ENCODE data around the gene PTPRG.

The PTPRG gene

DNA sequence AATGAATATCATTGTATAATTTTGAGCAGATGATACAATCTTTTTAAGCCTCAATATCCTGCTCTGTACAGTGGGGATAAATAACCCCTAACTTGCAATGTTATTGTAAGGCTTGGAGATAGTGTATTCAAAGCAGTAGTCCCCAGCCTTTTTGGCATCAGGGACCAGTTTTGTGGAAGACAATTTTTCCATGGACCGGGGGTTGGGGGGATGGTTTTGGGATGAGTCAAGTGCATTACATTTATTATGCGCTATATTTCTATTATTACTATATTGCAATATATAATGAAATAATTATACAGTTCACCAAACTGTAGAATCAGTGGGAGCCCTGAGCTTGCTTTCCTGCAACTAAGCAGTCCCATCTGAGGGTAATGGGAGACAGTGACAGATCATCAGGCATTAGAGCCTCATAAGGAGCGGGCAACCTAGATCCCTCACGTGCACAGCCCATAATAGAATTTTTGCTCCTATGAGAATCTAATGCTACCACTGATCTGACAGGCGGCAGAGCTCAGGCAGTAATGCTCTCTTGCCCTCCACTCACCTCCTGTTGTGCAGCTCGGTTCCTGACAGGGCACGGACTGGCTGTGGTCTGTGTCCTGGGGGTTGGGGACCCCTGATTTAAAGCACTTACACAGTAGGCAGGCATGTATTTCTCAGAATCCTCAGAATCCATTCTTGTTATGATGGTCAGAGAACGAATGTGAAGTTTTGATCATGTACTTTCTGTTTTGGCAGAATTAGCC, 102.2 kb downstream of the PTPRG start:
- no peak for DNase-seq

DNA sequence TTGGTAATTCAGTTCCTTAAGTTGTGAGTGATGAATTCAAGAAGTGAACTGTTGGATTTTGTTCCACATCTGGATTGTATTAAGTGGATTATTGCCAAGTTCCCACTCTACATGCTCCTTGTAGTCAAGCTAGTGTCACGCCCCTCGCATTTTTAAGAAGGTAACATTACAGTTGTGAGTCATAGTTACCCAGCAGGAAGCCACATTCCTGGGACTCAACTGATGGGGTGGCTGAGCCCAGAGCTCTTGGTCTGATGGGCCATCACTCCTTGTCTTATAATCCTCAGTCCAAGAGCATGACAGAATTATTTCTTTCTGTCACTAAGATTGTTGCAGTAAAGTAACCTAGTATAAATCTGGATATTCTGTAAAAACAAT, 102.7 kb downstream of the PTPRG start:
- no peak for DNase-seq

DNA sequence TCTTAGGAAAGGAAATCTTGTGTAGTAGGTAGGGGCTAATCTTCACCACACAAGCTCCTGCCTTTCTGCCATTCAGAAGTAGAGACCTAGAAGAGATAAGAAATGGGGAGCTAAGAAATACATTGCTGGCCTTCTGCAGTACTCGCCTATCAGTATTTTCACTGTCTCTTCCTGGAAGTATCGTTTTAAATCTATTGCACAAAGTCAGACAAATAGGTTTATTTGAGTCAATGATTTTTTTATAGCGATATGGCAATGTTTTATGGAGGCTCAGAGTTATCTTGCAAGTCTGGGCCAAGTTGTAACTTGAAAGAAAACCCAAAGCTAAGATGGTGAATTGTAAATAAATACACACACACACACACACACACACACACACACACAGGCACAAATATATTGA, 103.8 kb downstream of the PTPRG start:
- DNase-seq: no peak

DNA sequence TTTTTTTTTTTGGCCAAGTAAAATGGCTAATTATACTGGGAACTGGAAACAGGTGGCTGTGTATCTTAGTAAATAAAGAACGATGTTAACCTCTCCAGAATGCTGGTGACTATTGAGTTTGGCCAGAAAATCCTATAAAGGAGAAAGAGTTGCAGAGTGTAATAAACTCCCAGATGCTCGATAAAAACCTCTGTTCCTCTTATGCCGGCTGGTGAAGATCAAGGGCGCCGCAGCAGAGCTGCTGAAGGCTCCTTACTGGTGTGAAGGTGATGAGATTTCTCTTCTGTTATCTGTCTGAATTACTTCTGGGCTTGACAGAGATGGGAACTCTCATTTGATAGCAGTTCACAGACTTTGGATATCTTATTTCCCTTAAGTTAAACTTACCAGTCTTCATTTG, 104.6 kb downstream of the PTPRG start:
- no peak for DNase-seq

DNA sequence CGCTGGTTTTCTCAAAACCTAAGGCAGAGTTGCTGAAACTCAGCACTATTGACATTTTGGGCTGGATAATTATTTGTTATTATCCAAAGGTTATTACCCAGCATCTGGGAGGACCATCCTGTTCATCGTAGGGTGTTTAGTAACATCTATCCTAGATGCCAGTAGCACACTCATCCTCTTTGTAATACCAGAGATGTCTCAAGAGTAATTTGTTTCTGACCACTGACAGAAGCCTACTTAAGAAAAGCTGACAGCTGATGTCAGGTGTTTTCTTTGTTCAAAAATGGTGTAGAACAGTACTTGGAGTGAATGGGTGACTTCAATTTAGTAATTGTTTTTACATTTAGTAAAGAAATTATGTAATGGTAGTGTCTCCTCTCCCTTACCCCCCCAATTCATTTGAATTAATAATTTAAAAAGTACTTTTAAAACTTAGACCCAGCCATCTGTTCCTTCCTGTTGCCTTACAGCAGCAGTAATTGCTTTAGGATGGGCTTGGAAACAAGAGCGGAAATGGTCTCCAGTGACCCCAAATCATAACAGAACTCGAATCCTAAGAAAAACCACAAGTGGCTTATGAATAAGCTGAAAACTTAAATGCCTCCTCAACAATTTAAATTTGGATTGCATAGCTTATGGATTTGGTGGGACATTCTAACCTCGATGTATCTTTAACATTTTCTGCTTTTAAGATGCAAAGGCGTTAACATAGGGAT, 105.4 kb downstream of the PTPRG start:
- DNase-seq: no peak

DNA sequence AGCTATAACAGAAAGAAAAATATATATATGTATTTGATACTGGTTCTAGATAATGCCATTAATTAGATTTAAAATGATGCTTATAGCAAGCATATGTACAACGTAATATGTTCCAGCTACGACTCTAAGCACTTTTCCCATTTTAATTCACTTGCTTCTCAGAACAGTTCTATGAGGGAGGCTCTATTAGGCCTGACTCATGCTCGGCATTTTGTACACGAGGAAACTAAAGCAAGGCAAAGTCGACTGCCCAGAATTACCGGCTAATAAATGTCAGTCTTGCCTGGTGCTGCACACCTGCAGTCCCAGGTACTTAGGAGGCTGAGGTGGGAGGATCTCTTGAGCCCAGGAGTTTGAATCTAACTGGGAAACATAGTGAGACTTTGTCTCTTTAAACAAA, 106.0 kb downstream of the PTPRG start:
- no peak for DNase-seq

DNA sequence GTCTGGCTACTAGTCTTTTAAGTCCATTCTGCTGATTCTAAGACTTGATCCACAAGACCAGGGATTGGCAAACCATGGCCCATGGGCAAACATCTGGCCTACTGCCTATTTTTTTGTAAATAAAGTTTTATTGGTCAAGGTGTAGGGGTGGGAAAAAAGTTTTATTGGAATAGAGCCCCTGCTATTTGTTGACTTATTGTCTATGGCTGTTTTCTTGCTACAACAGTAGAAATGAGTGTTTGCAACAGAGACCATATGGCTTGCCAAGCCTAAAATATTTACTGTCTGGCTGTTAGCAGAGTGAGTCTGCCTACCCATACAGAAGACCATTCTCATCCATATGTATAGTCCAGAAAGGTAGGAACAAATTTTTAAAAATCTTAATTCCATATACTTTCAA, 106.4 kb downstream of the PTPRG start:
- no peak for DNase-seq

DNA sequence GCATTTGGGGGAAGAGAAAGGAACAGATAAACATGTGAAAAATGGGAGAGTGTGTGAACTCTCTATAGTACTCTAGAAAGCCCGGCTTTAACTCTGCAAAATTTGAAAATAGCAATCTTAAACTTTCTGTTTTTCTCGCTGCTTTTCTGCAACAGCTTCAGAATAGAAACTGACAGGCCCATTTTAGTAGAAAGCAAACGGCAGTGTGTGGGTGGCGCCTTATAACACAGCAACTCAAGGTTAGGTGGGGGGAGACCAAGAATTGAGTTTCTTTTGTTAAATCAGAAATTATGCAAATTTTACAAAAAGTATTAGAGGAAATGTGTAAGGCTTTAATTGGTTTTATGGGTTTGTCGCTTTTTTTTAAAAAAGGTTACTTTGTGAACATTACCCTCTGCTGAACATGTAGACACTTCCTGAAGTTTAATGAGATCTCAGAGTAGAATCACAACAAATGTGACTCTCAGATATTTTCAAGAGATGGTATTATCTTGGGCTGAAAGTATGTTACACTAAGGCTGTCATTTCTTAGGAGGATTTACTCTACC, 107.0 kb downstream of the PTPRG start:
- no peak for DNase-seq

DNA sequence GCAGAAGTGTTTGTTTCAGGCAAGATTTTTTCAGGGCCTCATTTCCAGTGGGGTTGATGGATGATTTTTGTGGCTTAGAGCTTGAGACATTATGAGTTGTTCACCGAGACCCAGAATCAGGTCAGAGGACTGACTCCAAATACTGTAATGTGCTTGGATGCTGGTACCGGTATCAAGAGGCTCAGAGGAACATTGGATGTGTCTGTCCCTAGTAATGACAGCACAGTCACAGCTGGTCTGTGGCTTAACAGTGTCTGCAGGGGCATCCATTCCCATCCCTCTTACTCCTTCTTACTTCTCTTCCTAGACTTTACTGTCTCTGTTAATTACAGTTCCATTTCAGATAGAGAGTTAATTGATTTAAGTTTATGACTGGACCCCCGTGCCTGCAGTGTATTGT, 107.8 kb downstream of the PTPRG start:
- DNase-seq: no peak

DNA sequence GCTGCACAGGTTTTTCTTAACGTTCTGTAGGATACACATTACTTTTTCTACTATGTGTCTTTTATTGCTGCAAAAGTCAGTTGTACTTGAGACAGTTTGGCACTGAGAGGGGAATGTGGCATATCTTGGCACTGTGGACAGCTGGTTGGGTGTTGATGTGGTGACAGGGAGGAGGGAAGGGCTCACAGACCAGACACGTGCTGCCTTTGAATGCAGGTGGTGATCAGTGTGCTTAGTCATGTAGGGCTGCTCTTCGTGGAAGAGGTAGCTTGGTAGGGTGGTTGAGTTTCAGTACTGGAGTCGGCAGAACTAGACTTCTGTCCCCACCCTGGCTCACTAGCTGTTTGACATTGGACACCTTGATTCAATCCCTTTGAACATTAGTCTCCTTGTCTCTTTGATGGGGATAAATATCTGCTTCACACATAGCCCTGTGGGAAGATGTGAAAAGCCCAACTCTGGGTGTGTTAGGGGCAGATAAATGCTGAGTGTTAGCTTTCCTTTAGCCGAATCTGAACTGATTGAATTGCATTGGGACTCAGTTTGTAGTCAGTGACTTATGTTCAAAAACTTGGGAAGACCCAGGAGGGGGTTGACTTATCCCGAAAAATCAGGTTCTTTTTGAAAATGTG, 108.4 kb downstream of the PTPRG start:
- no peak for DNase-seq

DNA sequence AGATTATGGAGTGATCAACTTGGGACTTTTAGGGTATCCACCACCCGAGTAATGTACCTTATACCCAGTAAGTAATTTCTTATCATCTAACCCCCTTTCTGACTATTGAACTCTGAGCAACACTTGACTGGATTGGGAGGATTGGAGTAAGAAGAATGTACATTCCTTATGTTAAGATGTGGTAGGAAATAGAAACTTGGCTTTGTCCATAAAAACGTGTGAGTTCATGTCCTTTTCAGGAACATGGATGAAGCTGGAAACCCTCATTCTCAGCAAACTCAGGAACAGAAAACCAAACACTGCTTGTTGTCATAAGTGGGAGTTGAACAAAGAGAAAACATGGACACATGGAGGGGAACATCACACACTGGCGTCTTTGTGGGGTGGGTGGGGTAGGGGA, 112.3 kb downstream of the PTPRG start:
- no peak for DNase-seq

DNA sequence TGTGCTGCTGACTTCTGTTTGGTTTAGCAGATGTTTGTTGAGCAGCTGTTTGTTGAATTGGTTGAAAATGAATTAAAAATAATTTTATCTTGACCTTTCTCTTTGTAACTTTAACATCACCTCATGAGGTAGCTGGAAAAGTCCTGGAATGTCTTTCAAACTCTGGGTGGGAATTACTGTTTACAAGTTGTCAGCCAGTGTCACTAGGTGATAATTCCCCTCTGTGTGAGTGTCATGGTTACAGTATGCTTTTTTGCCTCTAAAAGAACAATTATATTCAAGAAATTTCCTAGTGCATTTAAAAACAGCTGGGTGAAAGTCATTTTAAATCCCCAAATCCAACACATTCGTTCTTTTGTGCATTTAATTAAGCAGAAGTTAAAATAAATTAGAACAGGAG, 113.2 kb downstream of the PTPRG start:
- no peak for DNase-seq

DNA sequence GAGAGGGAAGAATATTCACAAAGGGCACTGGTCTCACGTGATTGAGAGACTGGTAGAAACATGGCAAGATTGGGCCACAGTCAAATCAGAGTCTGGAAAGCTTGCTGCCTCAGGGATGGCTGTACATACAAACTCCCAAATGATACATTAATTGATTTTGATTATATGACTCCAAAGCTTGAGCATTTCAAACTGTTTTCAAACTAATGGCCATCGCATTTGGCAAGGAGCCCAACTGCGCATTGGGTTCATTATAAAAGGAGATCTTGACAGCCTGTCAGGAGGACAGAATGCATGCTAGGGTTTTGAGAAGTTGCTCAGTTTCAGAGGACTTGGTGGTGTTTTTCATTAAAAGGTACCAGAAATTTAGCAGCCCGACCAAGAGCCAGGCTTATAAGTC, 117.7 kb downstream of the PTPRG start:
- no peak for DNase-seq

DNA sequence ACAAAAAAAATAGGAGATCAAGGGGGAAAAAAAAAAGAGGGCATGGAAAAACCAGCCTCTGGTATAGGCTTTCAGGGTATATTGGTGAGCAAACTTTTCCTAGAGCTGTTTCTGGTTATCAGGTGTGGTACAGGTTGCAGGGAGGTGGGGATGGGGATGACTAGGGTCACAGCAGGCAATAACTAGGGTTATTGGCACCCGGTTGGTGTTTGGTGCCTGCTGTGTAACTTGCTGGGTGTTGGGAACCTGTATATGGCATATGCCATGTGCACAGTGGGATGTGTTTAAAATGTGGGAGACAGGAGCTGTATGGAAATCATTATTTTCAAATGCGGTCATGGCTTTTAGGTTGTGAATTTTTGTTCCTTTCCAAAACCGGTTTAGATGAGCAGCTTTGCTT, 119.2 kb downstream of the PTPRG start:
- DNase-seq: no peak

DNA sequence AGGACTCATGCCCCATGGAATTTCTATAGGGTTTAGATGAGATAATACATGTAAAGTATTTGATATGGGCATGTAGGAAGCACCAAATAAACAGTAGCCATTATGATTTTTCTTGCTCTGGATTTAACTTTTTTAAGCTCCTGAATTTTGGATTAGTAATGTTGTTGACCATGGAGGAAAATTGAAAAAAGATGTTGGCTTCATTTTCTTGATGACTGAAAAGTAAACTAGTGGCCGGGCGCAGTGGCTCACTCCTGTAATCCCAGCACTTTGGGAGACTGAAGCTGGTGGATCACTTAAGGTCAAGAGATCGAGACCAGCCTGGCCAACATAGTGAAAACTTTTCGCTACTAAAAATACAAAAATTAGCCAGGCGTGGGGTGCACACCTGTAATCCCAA, 120.3 kb downstream of the PTPRG start:
- DNase-seq: no peak

DNA sequence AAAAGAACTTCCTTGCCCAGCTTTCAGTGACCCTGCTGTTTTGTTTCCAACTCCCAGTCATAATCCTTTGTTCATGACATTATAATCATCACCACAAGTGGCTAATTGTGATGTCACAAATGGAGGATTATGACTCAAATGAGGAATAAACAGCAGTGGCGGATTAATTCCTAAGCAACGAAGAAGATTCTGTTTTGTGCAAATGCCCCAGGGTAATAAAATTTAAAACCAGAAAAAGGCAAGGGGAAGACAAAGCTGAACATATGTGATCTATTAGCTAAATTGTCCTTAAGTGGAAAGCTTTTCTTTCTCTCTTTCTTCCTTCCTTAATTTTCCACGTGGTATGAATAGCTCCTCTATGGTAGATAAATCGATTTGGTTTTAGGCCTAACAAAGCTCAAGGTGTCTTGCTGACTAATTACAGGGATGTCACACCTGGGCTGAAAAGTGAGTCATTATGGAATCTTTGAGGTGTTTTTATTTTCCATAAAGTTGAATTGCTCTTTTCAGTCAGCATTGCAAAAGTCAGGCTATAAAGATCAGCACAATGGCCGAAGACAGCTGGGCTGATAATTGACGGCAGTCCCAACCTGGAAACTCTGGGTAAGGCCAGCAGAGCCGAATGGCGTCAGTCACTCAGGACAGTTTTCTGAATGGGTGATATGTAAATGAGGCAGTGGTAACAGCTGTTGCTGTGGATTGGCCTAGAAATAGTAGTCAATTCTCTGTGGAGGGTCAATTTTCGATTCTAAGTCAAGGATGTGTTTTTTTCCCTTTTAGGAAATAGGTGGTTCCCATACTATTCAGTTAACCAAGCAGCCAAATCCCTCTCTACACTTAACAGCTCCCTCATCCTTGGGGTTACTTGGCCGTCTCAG, 121.5 kb downstream of the PTPRG start:
- DNase-seq: peak; percentile 46

DNA sequence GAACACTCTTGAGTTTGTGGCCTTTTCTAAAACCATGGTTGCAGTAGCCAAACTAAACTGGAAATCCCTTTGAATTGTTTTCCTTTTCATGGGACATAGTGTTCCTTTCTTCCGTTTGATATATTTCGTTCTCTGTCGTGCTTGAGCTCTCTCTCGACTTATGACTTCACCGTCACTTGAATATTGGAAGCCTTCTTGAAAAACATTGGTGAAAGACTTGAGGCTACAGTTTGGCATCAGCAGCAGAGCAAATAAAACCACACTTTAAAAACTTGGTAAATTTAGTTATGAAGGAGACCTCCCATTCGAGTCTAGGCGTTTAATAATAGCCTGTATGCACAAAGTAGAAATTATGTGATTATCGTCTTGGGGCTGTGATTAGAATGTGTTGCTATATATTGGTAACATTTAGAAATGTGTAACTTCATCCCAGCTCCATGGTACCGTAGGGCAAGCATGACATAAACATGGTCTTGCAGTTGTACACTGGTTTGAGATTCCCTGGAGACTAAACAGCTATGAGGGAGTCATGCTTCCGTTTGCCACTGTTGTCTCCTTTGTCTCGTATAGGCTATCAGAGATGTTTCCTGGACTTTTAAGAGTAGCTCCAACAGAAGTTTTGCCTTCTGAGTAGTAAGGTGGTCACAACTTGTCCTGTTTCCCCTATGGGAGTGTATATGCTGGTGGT, 122.3 kb downstream of the PTPRG start:
- DNase-seq: no peak

DNA sequence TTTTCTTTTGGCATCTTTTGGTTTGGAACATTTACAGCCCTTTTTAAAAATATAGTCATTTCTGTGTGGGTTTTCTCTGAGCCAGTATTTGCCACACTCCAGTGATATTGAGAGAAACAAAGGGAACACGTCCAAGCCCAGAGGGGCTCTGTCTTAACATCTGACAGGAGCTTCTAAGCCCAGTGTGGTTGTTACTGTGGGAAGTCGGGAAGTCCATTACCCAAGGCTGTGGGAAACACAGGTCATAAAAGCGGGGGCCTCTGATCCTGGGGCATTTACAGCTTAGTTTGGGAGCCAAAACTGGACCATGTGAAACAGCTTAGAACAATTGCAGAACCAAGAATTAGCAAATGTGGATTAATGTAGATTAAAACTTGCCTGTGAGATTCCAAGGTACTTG, 123.0 kb downstream of the PTPRG start:
- peak; percentile 51 for DNase-seq

DNA sequence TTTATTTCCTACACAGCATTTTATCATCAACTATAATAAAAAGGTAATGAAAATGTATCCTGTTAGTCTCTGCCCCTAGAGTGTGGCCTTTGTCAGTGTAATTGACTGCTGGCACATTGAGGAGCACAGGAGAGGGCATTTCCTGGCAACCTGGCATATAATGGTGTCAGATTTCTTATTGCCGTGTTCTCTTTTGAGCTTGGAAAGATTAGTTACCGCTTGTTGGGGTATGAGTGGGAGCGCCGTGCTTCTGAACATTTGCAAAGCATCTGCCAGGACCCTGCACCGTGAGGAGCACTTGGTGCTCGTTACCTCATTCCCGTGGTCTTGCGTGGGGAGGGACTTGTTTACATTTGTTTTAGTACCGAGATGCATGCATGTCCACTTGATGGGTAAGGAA, 124.4 kb downstream of the PTPRG start:
- DNase-seq: no peak

DNA sequence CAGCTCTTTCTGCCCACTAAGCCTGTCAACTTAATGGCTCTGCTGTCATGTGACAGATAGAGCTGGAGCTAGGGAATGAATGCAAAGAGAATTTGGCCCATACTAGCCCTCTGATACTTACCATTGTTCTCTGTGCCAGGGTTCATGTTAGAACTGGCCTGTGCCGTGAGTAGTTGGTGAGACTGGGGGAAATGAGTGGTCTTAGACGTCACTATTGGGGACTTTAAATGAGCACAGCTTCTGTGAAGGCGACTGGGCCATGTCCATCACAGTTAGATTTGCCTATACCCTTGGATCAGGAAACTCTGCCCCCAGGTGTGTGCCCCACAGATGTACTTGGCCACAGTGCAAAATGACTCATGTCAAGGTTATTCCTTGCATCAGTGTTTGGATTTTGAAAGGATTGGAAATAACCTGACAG, 124.9 kb downstream of the PTPRG start:
- DNase-seq: no peak

DNA sequence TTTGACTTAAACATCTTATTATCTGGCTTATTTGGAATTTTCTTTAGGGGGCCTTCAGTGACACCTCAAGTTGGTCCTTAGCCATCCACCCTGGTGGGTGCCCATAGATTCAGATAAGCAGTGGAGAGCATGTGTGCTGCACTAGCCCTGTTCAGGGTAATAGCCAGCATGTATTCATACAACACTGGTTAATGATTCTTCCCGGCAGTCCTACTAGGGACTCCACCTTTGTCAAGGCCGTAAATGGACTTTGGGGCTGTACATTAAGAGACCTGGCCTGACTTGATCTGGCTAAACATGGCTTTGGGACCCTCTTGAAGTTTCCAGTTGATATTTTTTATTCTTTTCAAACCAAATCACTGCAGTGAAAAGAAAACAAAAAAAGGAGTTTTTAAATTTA, 125.8 kb downstream of the PTPRG start:
- no peak for DNase-seq

DNA sequence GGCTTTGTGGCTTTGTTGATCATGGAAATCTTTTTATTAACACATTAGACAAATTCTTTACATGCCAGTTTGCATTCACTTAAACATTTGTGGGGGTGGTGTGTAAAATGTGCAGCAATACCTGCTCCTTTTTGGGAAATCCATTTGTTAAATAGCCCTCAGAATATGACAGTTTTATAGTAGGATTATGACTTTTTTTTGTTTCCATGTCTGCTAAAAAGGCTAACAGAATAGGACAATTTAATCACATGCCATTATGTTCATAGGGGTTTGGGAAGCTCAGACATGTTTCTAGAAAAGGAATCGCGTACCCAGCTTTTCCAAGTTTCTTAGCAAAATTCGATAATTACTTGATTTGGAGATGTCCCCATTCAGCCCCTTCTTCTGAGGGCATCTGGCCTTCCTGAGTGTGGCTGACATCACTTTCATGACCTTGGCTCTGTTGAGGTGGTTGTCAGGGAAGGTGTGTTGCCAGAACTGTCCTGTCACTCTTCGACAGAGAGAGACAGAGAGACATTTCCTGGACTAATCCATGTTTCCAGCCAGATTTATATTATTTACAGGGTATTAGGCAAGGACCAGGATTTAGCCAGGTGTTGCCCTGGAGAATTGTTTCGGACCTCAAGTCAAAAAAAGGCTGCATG, 126.4 kb downstream of the PTPRG start:
- DNase-seq: no peak
